MV-4-11 (cell line): ENCODE measurements around the gene LPO.

Experiments
- DNase-seq: peaks from one replicate; lab custom pipeline; 2025; lab: John Stamatoyannopoulos, UW

Gene LPO

GRCh38 chr17:58262149-58262548, 23.8 kb downstream of the LPO start:
- no peak for DNase-seq

GRCh38 chr17:58263773-58264172, 25.4 kb downstream of the LPO start:
- no peak for DNase-seq

GRCh38 chr17:58264407-58265103, 26.2 kb downstream of the LPO start:
- no peak for DNase-seq

- no peak for DNase-seq
Observed at GRCh38 chr17:58265271-58265670, 26.9 kb downstream of the LPO start.

GRCh38 chr17:58265902-58266875, 27.8 kb downstream of the LPO start:
- DNase-seq: no peak

GRCh38 chr17:58267347-58268324, 29.3 kb downstream of the LPO start:
- DNase-seq: no peak

- peak; percentile 9 for DNase-seq
Observed at GRCh38 chr17:58268326-58268725, 29.9 kb downstream of the LPO start.

- no peak for DNase-seq
Observed at GRCh38 chr17:58268774-58269556, 30.6 kb downstream of the LPO start.

GRCh38 chr17:58269557-58270291, 31.3 kb downstream of the LPO start:
- DNase-seq: peak; percentile 2

- no peak for DNase-seq
Observed at GRCh38 chr17:58270476-58271215, 32.3 kb downstream of the LPO start.

- DNase-seq: no peak
Observed at GRCh38 chr17:58271216-58271931, 33.0 kb downstream of the LPO start.

GRCh38 chr17:58272367-58273280, 34.2 kb downstream of the LPO start:
- no peak for DNase-seq

- DNase-seq: no peak
Observed at GRCh38 chr17:58273453-58274104, 35.2 kb downstream of the LPO start.

- no peak for DNase-seq
Observed at GRCh38 chr17:58275417-58275816, 37.0 kb downstream of the LPO start.

GRCh38 chr17:58276423-58276822, 38.0 kb downstream of the LPO start:
- no peak for DNase-seq

- peak; percentile 82 for DNase-seq
Observed at GRCh38 chr17:58277107-58277801, 38.9 kb downstream of the LPO start.
